Embryonic facial prominence (tissue), 1 donor: ENCODE data around the gene THSD8.

Experiments
- DNase-seq: peaks from one replicate; pipeline ENCODE4 v3.0.0-alpha.2; 2016; ENCODE audit errors: extremely low spot score

The THSD8 gene

DNA sequence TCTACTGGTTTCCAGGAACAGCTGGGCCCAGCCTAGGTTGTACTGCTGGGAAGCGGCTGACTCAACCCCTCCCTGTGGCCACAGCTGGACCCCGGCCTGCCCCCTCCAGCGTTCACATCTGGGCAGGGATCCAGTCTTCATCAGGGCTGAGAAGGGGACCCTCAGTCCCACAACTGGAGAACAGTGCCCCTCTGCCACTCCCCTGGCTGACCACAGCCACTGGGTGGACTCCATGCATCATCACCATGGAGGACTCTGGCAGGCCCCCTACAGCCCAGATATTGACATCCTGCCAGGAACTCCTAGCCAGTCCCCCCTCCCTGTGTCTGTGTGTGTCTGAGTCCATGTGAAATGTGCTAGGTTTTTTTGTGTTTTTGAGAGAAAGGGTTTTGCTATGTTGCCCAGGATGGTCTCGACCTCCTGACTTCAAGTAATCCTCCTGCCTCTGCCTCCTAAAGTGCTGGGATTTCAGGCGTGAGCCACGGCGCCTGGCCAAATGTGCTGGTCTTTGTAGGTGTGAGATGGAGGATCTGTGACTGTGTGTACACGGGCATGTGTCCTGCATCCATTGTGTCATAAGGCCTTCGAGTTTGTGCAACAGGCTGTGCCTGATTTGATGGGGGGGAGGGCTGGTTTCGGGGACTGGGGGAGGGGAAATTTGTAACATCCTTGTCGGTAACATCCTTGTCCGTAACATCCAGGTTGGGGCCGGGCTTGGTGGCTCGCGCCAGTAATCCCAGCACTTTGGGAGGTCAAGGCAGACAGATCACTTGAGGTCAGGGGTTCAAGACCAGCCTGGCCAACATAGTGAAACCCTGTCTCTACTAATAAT lies 22.5 kb upstream of the THSD8 start:
- no peak for DNase-seq

DNA sequence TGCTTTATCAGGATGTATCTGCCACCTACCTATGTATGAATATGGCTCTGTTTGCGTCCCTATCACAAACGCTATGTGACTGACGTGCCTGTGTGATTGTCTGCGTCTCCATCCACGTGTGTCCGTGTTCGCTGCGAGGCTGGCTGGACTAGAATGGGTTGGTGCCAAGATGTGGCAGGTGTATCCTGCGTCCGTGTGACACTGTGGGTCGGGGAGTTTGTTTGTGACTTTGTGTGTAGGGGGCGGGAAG lies 19.8 kb upstream of the THSD8 start:
- no peak for DNase-seq

DNA sequence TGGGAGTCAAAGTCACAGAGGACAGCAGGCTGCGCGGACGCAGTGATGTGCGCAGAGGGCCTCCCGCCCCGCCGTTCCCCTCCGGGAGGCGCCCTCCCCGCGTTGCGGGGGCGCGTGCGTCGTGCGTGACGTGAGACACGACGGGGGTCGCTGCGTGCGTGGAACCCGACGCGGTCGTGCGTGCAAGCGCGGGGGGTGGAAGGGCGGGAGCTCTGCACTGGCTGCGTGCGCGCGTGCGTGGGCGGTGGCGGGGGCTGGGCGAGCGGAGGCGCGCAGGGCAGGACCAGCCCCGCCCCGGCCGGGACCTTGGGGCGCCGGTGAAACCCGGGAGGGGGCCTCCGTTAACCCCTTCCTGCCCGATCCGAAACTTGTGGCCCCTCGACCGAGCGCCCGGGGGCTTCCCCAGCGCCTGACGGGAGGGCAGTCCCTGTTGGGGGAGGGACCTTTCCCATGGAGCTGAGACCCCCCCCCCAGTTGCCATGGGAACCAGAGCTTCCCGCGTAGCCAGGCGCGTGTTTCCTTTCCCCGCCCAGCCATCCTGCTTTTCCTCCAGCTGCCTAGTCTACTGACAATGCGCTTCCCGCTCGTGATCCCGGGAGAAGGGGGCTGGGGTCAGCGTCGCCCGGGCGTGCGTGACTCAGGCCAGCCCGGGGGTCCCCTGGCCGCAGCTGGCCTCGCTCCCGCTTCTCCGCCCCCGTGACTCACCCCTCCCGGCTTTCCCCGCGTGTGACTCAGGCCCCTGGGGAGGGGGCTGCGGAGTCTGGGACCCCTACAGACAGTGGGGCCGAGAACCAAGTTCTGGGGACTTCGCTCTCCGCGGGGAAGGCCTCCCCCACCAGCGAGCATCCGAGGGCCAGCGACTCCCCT lies 19.2 kb upstream of the THSD8 start:
- DNase-seq: peak; percentile 68

DNA sequence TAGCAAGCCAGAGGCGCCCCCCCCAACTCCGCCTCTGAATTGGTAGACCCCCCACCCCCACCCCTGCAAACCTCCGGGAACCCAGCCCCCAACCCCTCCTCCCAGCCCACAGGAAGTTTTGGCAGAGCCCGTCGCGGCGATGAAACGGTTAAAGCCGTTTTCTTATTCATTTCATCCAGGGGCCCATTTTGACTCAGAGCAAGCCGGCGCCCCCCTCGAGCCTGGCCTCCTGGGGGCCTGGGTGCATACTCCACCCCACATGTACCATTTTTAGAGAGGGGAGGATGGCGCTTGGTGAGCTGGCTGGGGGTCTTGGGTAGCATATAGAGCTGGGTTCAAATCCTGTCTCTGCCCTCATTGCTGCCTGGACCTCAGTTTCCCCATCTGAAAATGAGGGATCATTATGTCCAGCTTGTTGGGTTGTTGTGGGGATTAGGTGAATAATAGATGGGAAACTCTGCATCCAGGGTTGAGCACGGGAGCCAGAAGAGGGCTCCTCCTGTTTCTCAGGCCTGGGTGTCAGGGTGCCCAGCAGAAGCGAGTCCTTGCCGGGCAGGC lies 18.5 kb upstream of the THSD8 start:
- DNase-seq: no peak

DNA sequence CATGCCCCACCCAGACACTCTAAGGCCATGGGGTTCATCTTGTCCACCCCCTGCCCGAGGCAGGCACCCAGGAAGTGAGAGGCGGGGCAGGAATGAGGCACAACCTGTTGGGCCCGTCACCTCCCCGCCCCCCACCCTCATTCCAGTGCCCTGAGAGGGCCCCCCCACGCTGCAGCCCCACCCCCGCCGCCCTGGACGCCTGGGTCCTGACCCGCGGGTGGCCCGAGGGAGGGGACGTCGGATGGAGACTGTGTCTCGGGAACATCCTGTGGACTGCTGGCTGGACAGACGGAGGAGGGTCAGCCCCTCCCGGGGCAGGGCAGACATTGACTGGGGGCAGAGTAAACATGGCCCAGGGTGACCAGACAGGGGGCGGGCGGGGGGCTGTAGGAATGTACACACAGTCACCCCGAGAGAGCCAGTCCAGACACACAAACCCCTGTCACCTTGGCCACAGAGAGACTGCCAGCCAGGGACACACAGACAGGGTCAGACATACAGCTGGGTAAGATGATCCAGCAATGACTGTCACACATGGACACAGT lies 17.9 kb upstream of the THSD8 start:
- DNase-seq: no peak

DNA sequence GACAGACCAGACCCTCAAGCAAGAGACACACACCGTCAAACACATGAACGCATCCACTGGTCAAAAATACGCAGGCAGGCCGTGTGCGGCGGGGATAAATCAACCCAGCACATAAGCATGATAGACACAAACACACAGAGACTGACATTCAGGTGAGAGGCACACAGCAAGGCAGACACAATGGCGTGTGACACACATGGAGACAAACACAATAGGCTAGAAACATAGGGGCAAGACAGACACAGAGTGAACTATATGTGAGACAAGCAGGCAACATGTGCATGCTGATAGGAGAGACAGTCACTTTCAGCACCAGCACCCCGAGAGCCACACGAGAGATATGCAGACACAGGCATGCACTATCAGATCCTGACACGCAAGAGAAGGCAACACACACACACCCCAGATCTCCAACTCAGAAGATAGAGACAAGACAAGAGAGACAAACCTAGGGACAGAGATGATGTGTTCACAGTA lies 17.4 kb upstream of the THSD8 start:
- DNase-seq: no peak

DNA sequence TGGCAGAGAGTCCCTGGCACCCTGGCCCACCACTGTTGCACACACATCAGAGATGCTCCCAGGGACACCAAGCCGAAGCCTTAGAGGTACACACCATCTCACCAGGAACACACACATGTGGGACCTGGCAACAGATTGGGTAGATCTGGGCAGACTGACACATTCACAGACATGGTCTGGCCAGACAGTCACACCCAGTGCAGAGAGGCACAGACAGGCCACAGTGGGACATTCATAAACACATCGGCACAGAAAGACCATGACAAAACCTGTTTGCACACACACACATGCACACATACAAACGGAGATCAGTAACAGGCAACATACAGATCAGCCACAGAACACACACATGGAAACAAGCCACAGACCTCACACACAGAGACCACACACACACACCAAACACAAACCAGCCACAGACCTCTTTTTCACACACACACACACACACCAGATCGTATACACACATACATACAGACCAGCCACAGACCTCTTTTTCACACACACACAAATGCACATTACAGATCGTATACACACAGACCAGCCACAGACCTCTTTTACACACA lies 16.9 kb upstream of the THSD8 start:
- DNase-seq: no peak

DNA sequence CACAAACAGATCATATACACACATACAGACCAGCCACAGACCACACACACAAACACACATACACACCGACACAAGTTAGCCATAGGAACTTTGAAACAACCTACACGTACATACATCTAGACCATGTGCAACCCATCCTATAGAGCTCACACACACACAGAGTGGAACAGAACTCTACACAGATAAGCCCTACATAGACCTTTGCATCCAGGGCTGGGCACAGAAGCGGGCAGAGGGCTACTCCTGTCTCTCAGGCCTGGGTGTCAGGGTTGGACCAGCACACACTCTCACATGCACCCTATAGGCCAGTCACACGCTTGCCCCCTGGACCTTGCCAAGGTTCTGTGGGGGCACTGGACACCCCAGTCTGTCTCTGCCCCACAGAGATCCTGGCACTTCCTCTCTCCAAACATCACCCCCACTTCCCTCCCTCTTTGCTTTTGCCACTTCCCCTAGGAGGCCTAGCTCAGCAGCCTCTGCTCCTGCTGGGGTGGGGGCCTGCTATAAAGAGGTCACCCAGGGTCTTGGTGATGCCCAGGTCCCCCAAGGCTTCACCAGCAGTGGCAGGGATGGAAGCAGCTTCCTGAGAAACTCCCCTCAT lies 16.3 kb upstream of the THSD8 start:
- no peak for DNase-seq

DNA sequence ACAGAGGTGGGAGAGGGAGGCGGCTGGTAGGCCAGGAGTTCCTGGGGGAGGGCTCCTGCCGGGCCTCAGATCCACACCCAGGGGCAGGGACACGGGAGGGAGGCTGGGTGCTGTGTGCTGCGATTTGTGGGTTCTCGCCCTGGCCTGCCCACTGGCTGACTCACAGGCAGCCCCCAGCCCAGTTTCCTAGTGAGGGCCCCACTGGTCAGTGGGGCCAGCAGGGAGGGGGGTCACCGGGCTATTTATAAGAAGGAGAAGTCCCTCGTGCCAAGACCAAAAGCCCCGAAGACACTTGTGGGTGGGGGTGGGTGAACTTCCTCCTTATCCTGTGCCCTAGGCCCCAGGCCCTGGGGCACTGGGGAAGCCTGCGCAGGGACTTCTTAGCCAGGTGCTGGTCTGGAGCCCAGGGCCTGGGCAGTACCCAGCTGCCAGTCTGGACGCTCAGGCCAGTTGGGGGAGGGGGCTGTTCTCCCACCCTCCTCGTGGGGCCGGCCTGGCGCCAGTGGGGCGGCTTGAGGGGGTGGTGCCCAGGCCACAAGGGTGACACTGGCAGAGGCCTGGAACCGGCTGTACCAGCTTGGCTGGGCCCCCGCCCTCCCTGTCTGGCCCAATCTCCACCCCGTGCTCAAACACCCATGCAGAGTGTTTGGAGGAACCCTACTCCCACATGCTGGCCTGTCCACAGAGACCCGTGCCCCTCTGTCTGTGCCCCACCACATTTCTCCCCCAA lies 15.6 kb upstream of the THSD8 start:
- DNase-seq: no peak

DNA sequence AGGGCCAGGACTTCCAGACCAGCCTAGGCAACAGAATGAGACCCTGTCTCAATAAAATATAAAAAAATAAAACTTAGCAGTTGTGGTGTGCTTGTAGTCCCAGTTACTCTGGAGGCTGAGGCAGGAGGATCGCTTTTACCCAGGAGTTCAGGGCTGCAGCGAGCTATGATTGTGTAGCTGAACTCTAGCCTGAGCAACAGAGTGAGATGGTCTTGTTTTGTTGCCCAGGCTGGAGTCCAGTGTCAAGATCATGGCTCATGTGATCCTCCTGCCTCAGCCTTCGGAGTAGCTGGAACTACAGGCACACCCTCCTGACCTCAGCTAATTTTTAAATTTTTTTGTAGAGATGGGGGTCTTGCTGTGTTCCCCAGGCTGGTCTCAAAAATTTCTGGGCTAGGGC lies 14.9 kb upstream of the THSD8 start:
- no peak for DNase-seq

DNA sequence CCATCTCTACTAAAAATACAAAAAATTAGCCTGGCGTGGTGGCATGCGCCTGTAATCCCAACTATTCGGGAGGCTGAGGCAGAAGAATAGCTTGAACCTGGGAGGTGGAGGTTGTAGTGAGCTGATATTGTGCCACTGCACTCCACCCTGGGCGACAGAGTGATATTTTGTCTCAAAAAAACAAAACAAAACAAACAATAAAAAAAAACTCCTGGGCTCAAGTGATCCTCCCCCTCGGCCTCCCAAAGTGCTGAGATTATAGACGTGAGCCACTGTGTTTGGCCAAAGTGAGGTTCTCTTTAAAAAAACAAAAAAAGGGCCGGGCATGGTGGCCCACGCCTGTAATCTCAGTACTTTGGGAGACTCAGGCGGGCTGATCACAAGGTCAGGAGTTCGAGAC lies 14.4 kb upstream of the THSD8 start:
- no peak for DNase-seq

DNA sequence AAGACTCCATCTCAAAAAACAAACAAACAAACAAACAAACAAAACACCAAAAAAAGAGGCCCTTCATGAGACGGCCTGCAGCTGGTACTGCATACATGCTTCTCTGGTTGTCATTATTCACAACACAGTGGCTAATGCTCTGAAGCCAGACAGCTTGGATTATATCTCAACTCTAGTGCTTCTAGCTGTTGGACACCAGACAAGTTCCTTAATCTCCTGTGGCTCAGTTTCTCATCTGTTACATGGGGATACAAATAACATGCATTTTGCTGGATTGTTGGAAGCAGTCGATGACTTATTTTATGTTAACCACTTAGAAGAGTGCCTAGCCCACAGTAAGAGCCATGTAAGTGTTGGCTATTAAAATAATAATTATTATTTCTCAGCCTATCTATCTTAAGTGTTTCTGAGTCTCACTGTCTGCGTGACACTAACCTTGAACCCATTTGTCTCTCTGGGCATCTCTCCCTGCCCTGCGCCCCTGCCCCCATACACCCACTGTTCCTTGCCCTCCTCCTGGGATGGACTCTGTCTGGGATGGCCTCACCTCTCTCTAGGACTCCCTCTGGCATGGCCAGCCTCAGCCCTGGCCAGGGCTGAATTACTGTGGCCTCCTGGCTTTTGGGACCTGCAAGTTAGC lies 13.7 kb upstream of the THSD8 start:
- DNase-seq: no peak

DNA sequence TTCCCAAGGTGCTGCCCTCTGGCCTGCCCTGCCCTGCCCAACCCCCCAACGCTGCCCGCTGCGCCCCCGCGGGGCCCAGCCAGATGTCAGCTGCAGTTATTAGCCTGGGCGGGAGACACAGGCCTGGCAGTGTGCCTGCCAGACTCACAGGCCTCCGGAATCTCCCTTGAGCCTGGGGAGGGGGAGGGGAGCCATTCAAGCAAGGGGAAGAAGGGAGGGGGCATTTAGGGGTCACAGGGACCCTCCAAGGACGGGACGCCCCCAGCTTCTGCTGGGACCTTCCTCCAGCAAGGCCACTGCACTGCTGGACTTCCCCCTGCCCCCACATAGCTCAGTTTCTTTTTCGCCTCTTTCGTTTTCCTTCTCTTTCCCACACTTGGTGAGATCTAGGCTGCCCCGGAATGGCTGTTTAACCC lies 13.2 kb upstream of the THSD8 start:
- no peak for DNase-seq

DNA sequence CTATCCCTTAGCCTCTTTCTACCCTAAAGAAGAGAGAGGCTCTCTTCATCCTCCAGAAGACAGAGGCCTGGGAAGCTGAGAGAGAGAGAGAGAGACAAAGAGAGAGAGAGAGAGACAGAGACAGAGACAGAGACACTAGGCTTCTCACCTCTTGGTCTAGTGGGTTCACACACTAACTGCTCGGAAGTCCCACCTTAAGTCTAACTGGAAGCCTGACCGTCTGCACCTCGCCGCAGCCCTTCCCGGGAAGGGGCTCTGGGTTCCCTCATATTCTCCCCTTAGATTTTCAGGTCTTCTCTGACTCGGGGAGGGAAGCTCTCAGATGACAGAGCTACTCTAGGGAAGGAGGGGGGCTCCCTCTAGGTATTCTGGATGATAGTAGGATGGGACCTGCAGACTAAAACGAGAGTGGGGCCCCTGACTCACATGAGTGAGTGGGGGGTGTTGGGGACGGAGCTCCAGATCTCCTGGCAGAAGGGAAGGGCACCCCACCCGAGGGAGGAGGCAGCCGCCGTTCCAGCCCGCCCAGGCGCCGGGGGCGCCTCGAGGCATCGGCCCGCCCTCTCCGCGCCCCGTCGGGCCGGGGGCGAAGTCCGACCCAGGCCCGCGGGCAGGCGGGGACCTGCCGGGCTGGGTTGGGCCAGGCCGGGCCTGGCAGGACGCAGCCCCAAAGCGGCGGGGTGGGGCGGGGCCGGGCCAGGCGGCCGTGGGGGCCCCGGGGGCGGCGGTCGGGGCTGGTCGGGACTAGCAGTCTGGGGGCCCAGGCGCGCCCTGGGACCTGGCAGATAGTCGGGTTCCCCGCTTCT lies 12.6 kb upstream of the THSD8 start:
- DNase-seq: no peak

DNA sequence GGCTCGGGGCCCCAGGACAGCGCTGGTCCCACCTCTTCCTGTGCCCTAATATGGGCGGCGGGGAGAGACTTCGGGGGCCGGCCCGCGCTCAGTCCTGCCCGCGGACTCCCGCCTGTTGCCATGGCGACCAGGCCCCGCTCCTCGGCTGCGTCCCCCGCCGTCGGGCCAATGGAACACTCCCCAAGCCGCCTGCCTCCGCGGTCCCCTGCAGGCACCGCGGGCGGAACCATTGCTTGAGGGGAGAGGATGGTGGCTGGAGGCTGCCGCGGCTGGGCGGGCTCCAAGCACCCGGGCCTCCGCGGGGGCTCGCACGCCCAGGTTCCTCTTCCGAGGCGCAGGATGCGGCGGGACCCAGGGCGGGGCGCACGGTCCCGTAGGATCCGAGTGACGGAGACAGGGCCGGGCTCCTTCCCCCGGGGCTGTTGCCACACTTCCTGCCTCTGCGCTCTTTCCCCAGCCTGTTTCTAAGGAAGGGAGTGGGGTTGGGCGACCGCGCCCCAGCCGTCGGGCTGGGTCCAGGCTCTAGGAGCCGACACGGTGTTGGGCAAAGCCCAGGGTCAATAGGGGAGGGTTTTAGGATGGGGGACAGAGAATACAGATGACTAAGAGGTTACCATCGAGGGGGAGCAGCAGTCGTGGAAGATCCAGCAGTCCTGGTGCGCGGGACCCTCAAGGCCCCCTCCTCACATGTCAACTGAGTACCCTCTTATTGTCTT lies 11.8 kb upstream of the THSD8 start:
- DNase-seq: peak; percentile 75

DNA sequence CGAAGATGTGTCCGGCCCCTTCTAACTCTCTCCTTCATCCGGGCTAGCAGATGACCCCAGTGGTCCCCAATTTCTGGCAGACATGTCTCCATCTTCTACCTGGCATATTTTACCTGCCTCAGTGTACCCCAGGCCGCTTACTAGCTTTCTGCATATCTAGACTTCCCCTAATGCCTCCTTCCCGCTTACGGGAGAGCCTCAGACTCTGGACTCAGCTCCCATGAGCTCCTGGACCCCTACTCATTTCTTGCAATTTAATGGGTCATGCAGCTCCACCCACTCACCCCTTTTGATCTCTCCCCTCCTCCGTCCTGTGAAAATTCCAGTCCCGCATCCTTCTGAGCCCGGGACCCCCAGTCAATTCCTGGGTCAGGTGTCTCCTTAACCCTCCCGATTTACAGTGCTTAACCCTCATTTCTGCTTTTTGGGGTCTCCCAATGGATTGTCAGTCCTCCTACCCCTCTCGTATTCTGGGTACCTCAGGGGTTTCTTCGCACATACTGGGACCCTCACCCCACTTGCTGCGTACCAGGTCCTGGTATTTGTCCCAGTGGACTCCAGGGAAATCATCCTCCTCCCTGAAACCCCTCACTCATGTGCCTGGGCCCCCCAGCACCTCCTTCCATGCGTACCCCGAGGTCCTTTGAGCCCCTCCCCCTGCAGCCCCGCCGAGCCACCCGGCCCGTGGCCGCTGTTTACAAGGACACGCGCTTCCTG lies 11.1 kb upstream of the THSD8 start:
- DNase-seq: no peak

DNA sequence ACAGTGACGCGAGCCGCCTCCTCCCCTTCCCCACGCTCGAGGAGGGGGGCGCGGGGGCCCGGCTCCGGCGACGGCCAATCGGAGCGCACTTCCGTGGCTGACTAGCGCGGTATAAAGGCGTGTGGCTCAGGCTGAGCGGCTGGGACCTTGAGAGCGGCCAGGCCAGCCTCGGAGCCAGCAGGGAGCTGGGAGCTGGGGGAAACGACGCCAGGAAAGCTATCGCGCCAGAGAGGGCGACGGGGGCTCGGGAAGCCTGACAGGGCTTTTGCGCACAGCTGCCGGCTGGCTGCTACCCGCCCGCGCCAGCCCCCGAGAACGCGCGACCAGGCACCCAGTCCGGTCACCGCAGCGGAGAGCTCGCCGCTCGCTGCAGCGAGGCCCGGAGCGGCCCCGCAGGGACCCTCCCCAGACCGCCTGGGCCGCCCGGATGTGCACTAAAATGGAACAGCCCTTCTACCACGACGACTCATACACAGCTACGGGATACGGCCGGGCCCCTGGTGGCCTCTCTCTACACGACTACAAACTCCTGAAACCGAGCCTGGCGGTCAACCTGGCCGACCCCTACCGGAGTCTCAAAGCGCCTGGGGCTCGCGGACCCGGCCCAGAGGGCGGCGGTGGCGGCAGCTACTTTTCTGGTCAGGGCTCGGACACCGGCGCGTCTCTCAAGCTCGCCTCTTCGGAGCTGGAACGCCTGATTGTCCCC lies 10.4 kb upstream of the THSD8 start, which contains the start of gene JUNB:
JUNB (plus strand) TSS at position 142 of the 706 bp plus-strand sequence; CDS start at position 428, 286 bp downstream.
- peak; percentile 89 for DNase-seq
